Dermis lymphatic vessel endothelial cell (primary cell): Measurements from ENCODE around the gene STMN1. TPM values are rescaled to one million over a fixed set of nuclear protein-coding genes. Genes with fewer than 3 reads are reported as not detected.

Experiments used
- total RNA-seq: library from RNA; depleted of rRNA; stranded (reverse); fragments of >200 nt; gene quantifications from 2 replicates; pipeline ENCODE4 v1.2.1, GENCODE V29; 2014

The STMN1 gene
- total RNA-seq: 123 and 152 TPM in 2 replicates

GRCh38 chr1:25905680-25906643, at the start of gene STMN1:
Gene STMN1, minus strand, starts transcription at chr1:25906419. Its CDS starts 1,743 bp downstream, at chr1:25904676.

GRCh38 chr1:25875154-25875855, 30.9 kb downstream of the STMN1 start, which contains the start of gene PAQR7:
Gene PAQR7, minus strand, starts transcription at chr1:25875708. Its CDS starts 11,869 bp downstream, at chr1:25863839.

GRCh38 chr1:25858906-25859789, 47.1 kb downstream of the STMN1 start, which contains the start of gene AUNIP:
Gene AUNIP, minus strand, starts transcription at chr1:25859457. Its CDS starts 100 bp downstream, at chr1:25859357.

Other genes starting within 250 kb of the STMN1 start
- gene SELENON, start 106.2 kb downstream of the STMN1 start, total RNA-seq: 23.3 and 27.6 TPM in 2 replicates
- gene MTFR1L, start 86.5 kb downstream of the STMN1 start, total RNA-seq: 31.3 and 31.5 TPM in 2 replicates
- 0.54 and 0.69 TPM in 2 replicates for gene AUNIP, start 47.0 kb downstream of the STMN1 start, total RNA-seq
- 14.7 and 18.0 TPM in 2 replicates for gene PAQR7, start 30.7 kb downstream of the STMN1 start, total RNA-seq
- gene PAFAH2, start 91.6 kb upstream of the STMN1 start, total RNA-seq: 8.3 and 13.9 TPM in 2 replicates
- gene EXTL1, start 115.4 kb upstream of the STMN1 start, total RNA-seq: not detected in 2 replicates
- not detected in 2 replicates for gene SLC30A2, start 139.7 kb upstream of the STMN1 start, total RNA-seq
- under 0.01 TPM in 1 of 2 replicates, not detected in the other for gene TRIM63, start 161.2 kb upstream of the STMN1 start, total RNA-seq
- 5.9 and 7.4 TPM in 2 replicates for gene PDIK1L, start 205.4 kb upstream of the STMN1 start, total RNA-seq